DND-41 (cell line): Measurements from ENCODE around the gene TSSK6.

Experiments
- EZH2 ChIP-seq: IDR thresholded peaks from 3 replicates; pipeline ENCODE4 v1.6.1; 2012; ENCODE audit warnings: borderline replicate concordance, low read depth, mild to moderate bottlenecking, moderate library complexity, low read length, inconsistent platforms; ENCODE audit not compliant: severe bottlenecking
- TF ChIP-seq, protein P1 (sequence below): IDR thresholded peaks from 2 replicates; pipeline ENCODE4 v1.5.1; 2012; ENCODE audit warnings: borderline replicate concordance, low read length, moderate library complexity, mild to moderate bottlenecking; ENCODE audit not compliant: poor library complexity, severe bottlenecking; ENCODE audit errors: extremely low read depth

DNA sequence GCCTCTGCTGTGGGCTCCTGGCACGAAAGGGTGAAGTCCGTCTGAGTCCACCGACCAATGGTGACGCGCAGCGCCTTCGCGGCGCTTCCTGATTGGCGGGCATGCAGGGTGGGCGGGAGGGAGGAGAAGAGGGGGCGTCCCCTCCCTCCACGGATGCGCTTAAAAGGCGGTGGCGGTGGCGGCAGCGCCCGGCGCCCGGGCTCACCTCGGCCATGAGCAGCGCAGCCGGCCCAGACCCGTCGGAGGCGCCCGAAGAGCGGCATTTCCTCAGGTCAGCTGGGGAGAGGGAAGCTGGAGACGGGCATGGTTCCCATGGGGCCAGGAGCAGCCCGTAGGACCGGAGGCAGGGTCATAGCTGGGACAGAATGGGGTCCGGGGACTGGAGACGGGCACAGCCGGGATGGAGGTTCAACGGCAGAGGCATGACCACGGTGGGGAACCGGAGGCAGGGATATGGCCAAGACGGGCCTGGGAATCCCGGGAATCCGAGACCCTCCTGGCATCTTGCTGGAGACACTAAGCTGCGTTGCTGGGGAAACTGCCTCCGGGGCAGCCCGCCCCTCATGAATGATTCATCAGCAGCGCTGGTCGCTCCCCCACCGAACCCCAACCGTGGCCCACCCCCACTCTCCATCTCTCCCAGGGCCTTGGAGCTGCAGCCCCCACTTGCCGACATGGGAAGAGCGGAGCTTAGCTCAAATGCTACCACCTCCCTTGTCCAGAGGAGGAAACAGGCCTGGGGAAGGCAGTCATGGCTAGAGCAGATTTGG lies 13.6 kb upstream of the TSSK6 start, which contains the start of gene YJEFN3:
- TF ChIP-seq, protein P1, sequence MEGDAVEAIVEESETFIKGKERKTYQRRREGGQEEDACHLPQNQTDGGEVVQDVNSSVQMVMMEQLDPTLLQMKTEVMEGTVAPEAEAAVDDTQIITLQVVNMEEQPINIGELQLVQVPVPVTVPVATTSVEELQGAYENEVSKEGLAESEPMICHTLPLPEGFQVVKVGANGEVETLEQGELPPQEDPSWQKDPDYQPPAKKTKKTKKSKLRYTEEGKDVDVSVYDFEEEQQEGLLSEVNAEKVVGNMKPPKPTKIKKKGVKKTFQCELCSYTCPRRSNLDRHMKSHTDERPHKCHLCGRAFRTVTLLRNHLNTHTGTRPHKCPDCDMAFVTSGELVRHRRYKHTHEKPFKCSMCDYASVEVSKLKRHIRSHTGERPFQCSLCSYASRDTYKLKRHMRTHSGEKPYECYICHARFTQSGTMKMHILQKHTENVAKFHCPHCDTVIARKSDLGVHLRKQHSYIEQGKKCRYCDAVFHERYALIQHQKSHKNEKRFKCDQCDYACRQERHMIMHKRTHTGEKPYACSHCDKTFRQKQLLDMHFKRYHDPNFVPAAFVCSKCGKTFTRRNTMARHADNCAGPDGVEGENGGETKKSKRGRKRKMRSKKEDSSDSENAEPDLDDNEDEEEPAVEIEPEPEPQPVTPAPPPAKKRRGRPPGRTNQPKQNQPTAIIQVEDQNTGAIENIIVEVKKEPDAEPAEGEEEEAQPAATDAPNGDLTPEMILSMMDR: no peak
- TF ChIP-seq EZH2: no peak
